GM12865 (cell line): ENCODE results near the gene LRRC25.
A peak's percentile ranks its signal among the peaks of the same experiment; 100 is the strongest.

Source experiments
- DNase-seq: peaks from one replicate; pipeline ENCODE4 v3.0.0; 2010; ENCODE audit warnings: low read depth
- H3K4me3 ChIP-seq: 2 replicates; pipeline ENCODE4 v1.5.1; 2011; ENCODE audit warnings: mild to moderate bottlenecking, low read depth, low read length, control low read depth
- CTCF ChIP-seq: IDR thresholded peaks from 2 replicates; pipeline ENCODE4 v1.5.1; 2011; ENCODE audit warnings: low read length, control low read depth, low read depth, inconsistent platforms; ENCODE audit not compliant: insufficient read depth; ENCODE audit errors: missing control alignments

The LRRC25 gene

GRCh38 chr19:18397242-18398202 is at the start of gene LRRC25:
TSS of gene LRRC25 (minus strand) at chr19:18397622. CDS start at chr19:18396963, 659 bp downstream.
- peak within 1 kb of the TSS; percentile 42 for H3K4me3 ChIP-seq
- peak; percentile 72 for DNase-seq
- TF ChIP-seq CTCF, result no peak

GRCh38 chr19:18446811-18447359 is 49.5 kb upstream of the LRRC25 start:
- DNase-seq, result no peak
- no peak for TF ChIP-seq CTCF
- no peak overlapping the region for H3K4me3 ChIP-seq

GRCh38 chr19:18446145-18446810 is 48.9 kb upstream of the LRRC25 start:
- DNase-seq, result no peak
- no peak for TF ChIP-seq CTCF
- H3K4me3 ChIP-seq, result no peak overlapping the region

GRCh38 chr19:18445262-18445948 is 48.0 kb upstream of the LRRC25 start:
- no peak overlapping the region for H3K4me3 ChIP-seq
- DNase-seq, result no peak
- no peak for TF ChIP-seq CTCF

GRCh38 chr19:18444513-18444912 is 47.1 kb upstream of the LRRC25 start:
- no peak for DNase-seq
- H3K4me3 ChIP-seq, result no peak overlapping the region
- no peak for TF ChIP-seq CTCF

- TF ChIP-seq CTCF, result no peak
- no peak overlapping the region for H3K4me3 ChIP-seq
- DNase-seq, result no peak
Measured at GRCh38 chr19:18443831-18444230, 46.4 kb upstream of the LRRC25 start.
